CD4-positive, alpha-beta T cell treated with Interleukin-4 for 1 hour (primary cell): ENCODE data around the gene SULT2B1.
A peak's percentile ranks its signal among the peaks of the same experiment; 100 is the strongest.

ENCODE experiments used
- DNase-seq, 2 donors: peaks; one replicate each; pipeline ENCODE4 v3.0.0-alpha.2; 2020 to 2022

The SULT2B1 gene

DNA sequence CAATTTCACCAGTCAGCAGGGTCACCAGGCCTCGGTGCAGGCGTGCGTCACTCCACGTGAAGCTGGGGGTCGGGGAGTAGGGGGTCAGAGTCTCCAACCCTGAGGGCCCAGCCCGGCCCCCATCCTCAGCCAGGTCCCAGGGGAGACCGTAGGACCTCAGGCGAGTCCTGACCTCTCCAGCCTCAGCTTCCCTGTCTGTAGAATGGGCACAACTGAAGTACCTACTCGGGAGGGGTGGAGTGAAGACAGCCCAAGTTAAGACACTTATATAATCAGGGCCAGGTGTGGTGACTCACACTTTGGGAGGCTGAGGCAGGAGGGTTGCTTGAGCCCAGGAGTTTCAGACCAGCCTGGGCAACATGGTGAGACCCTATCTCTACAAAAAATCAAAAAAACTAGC lies 51.9 kb downstream of the SULT2B1 start:
- no peak for DNase-seq

DNA sequence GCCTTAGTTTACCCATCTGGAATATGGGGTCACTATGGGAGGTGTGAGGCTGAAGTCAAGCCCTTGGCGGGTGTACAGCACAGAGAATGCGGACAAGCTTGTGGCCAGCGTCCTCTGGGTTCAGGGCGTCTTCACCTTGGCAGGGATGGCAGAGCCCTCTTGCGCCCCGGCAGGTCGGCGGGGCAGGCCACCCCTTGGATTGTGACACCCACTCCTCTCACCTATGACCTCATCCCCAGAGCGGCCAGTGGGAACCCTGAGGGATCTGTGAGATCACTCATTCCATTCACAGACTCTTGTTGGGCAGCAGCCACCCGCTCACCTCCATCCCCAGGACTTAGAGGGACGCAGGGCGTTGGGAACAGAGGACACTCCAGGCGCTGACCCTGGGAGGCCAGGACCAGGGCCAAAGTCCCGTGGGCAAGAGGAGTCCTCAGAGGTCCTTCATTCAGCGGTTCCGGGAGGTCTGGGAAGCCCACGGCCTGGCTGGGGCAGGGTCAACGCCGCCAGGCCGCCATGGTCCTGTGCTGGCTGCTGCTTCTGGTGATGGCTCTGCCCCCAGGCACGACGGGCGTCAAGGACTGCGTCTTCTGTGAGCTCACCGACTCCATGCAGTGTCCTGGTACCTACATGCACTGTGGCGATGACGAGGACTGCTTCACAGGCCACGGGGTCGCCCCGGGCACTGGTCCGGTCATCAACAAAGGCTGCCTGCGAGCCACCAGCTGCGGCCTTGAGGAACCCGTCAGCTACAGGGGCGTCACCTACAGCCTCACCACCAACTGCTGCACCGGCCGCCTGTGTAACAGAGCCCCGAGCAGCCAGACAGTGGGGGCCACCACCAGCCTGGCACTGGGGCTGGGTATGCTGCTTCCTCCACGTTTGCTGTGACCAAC lies 54.7 kb downstream of the SULT2B1 start, which contains the start of gene SPACA4:
SPACA4 (plus strand) TSS at position 280 of the 896 bp plus-strand sequence; CDS start at position 517, 237 bp downstream.
- DNase-seq: no peak

DNA sequence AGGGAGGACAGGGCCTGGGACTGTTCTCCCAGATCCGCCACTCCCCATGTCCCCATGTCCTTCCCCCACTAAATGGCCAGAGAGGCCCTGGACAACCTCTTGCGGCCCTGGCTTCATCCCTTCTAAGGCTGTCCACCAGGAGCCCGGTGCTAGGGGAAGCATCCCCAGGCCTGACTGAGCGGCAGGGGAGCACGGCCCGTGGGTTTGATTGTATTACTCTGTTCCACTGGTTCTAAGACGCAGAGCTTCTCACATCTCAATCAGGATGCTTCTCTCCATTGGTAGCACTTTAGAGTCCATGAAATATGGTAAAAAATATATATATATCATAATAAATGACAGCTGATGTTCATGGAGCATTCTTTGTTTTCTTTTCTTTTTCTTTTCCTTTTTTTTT lies 55.4 kb downstream of the SULT2B1 start:
- DNase-seq: no peak

DNA sequence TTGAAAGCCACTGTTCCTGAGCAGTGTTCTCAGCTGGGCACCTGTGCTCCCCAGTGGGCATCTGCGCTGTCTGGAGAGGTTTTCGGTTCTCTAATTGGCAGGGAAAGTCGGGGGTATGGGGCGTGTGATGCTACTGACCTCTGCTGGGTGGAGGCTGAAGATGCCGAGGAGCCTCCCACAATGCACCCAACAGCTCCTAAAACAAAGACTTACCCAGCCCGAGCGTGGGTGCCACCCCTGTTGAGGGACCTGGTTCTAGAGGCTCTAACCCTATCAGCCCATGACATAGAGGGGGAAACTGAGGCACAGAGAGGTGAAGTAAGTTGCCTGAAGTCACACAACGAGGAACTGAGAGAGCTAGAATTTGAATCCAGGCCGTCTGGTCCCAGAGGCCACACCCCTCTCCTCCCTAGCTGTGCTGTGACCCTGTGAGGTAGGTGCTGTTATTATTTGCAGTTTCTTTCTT lies 56.9 kb downstream of the SULT2B1 start:
- peak; percentile 72 to 73 for DNase-seq

DNA sequence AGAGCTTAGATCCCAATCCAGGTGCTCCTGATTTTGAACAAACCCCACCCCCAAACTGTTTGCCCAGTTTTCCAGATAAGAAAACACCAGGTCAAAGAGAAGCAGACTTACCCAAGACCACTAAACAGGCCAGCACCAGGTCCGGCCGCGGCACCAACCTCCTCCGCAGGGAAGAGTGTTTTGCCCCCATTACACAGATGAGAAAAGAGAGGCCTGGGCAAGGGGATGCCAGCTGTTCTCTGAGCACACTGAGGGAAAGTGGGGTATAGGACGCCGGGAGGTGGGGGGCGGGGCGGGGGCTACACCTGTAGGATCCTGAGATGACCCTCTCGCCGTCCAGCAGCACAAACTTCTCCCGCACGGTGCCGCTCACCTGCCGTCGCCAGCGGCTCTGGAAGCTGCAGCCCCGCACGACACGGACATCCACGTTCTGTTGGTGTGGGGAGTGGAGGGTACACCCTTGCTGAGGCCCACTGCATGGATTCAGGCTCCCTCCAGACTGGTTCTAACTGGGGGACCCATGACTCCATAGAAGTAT lies 57.7 kb downstream of the SULT2B1 start:
- DNase-seq: no peak

DNA sequence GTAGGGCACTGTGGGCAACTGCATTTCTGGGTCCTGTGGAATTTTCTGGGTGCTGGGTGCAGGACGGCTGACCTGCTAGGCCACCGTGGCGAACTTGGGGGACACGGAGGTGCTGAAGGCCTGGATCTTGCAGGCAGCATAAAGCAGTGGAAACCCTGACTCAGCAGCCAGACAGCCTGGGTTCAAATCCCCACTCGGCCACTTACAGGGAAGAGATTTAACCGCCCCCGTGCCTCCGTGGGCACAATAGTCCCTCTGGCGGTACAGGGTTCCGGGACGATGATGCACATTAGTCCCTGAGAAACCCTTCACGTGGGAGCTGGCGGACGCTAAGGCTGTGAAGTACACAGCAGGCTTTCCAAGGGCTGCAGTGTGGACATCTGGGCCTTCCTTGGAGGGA lies 59.9 kb downstream of the SULT2B1 start:
- DNase-seq: no peak

DNA sequence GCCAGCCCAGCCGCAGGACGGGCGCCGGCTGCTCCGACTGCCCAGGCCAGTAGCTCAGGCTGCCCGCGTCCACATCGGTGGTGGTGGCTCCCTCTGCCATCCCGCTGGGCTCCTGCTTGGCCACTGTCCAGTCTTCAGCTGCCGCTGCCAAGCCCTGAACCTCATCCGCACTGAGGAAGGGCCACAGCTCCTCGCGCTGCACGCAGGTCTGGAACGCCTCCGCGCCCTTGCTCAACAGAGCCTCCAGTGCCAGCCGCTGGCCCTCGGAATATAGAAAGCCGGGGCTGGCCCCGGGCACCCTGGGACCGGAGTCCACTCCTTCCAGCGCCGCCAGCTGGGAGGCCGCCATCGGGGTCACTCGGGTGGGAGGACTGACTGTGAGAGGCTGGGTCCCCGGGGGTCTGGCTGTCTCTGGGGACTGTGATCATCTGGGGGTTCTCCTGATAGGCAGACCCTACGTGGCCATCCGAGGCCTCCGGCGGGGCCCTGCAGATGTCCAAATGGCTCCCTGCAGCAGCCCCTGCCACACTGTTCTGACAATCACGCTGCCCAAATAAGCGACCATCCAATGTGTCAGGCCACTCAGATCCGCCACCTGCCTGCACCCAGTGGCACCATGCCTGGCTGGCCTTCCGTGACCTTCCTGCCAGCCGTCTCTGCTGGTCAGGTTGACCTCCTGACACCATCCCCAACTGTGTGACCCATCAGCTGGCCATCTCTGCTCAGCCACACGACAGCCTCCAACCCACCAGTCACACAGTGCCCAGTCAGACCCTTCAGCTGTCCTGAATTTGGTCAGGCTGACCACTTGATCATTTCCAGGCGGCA lies 61.3 kb downstream of the SULT2B1 start:
- no peak for DNase-seq

DNA sequence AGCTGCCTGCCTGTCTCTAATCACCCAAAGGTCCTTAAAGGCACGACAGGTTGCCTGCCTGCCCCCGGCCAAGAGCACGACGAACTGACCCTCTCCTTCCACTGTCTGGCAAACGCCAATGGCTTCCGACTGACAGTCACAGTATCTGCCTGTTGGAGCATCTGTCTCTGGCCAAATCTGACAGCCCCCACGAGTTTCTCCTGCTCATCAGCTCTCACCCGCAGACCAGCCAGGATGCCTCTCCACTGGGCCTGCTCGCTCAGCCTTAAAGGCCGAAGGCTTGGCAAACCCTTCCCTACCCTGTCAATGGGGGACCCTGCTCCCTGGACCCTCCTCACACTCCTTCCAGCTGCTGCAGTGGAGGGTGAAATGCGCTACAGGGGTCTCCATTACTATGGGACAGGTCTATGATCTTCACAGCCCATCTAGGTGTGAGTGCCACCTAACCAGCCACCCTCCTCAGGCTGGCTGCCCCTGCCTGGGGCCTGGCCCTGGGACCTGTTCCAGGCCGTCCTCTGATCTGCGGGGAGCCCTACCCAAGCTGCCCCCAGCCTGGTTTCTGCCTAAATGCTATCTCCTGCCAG lies 62.0 kb downstream of the SULT2B1 start:
- DNase-seq: no peak

DNA sequence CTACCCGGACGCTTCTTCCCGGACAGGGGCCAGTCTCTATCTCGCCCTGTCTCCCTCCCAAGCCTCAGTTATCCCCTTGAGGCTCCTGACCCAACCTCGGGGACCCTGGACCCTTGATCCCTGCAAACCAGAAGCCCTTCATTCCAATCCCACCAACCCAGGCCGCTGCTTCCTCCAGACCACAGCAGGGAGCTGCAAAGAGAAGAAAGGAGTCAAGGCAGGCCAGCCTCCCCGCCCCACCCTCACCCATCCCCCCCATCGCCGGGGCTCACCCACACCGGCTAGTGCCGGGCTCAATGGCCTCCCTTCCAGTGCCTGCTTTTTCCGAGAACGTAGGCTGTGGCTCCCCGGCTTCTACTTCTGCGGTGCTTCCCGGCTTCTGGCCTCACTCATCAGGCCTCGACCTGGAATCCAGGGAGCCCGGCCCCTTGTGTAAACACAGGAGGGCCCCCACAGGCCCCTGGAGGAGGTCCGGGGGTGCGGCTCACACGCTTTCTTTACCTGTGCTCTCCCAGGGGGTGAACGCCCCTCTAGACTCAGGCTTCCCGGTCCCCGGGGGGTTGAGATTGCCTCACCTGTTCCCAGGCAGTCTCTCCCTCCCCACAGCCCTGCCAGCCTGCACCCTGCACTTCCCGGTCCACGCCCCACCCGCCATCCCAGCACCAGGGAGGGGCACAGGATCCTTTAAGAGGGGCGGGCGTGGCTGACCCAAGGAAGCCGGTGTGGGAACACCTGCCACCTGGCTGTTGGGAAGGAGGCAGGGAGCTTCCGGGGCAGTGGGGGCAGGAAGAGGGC lies 62.7 kb downstream of the SULT2B1 start, which contains the start of gene FAM83E:
FAM83E (minus strand) TSS at position 641 of the 795 bp plus-strand sequence. CDS start 1,704 bp downstream, outside the sequence.
- no peak for DNase-seq

DNA sequence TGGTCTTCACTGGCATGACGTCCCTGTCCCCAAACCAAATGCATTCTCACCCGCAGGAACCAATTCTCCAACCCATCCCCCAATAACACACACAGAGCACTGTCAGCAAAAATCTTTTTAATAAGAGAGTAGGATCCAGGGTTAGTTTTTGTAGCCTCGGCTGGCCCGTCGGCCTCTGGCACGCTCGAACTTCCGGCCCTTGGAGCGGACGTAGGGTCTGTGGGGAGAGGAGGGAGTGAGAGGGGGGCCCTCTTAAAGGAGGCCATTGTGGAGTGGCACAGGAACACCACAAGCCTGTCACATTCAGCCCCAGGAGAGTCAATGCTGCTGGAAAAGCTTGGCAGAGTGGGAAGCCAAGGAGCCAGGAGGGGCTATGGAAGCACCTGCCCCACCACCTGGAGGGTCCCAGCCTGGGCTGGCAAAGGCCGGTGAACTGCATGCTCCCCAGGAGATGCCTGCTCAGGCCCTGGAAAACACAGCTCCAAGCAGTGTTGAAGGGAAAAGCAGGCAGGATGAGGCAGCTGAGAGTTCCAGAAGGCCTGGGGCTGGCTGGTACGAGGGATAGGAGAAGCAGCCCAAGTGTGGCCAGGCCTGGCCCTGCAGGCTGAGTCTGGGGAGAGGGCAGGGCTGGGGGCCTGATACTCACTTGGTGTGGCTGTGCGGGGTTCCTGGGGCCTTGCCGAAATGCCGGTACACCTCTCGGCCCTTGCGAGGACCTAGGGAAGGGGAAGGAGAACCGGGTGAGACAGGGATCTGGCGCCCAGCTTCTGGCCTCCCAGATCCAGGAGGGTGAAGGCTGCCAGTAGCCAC lies 63.5 kb downstream of the SULT2B1 start:
- no peak for DNase-seq

DNA sequence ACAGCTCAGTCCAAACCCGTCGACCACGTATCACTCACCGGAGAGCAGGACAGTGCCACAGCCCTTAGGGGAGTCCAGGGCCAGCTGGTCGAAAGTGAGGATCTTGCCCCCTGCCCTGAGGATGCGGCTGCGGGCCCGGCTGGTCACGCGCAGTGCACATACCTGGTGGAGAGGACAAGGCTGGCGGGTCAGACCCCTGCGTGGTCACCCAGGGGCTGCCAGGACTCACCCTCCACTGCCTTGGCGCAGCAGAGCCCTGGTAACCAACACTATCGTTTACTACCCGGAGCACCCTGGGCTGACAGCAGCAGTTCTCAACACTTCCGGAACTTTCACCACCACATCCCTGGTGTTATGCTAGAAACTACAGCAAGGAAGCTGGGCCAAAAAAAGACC lies 64.1 kb downstream of the SULT2B1 start:
- DNase-seq: peak in 1 of 2 donors; percentile 33

DNA sequence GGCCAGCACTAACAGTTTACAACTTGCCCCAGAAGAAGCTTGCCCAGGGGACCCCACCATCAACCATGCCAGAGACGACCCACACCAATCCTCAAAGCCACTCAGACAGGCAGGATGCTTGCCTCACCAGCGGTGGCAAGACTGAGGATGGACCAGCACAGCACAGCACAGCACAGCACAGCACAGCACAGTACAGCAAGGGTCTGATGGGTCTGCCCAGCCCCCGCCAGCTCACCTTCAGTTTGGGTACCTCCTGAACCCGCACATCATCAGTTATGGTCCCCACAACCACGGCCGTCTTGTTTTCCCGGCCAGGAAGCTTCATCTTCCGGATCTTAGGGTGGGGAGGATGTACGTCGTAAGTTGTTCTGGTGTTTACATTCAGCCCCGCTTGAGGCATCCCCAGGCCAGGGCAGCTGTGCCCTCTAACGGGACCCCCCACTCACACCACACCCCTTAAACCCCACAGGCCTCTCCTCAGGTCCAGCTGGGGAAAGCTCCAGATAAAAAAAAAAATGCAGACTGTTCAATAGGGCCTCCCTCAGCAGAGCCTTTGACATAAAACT lies 64.6 kb downstream of the SULT2B1 start:
- DNase-seq: no peak

DNA sequence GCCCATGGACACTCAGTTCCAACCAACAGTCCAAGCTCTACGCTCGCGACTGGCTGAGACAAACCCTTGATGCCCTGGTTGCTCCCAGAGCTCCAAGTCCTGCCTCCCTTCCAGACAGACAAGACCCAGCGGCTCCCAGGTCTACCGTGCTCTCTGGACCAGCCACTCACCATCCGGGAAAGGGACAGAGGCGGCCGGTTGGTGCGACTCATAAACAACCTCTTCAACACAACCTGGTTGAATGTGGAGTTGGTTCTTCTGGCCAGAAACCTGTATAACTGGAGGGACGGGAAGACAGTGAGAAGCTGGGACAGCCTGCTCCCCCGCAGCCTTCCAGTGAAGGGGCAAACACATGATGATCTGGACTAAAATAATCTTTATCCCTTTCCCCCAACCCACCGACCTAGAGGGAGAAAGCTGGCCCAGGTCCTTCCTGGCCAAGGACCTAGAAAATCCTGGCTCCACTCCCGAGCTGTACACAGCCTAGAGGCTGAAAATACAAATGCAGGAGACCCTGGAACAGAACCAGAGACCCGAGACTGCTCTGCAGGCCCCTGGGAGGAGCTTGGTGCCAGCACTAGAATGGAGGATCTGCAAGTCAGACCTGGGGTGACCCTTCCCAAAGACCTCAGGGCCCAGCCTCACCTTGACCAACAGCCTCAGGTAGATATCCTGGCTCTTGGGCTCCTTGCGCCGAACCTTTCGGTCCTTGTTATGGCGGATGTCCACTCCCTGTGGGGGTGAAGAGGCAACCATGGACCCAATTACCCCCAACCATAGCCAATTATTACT lies 65.4 kb downstream of the SULT2B1 start:
- DNase-seq: no peak

DNA sequence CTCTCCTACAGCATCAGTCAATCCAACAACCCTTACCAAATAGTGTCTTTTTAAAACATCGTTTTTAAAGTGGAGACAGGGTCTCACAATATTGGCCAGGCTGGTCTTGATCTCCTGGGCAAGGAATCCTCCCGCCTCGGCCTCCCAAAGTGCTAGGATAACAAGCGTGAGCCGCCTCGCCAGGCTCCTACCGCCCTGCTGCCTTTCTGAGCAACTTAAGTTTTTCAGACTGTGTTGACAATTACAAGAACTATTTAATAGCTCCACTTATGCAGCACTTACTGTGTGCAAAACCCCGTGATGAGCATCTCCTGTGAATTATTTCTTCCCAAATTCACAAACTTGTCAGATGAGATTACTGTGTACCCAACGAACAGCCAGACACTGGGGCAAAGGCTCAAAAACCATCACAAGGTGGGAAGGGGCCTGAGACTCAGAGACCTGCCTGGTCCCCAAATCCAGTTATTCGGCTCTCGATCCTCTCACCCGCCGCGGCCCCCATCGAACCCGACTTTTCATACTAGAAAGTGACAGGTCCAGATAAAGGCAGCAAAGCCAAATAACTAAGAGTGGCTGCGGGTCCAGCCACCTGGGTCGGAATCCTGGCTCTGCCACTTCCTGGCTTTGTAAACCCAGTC lies 66.4 kb downstream of the SULT2B1 start:
- DNase-seq: no peak

DNA sequence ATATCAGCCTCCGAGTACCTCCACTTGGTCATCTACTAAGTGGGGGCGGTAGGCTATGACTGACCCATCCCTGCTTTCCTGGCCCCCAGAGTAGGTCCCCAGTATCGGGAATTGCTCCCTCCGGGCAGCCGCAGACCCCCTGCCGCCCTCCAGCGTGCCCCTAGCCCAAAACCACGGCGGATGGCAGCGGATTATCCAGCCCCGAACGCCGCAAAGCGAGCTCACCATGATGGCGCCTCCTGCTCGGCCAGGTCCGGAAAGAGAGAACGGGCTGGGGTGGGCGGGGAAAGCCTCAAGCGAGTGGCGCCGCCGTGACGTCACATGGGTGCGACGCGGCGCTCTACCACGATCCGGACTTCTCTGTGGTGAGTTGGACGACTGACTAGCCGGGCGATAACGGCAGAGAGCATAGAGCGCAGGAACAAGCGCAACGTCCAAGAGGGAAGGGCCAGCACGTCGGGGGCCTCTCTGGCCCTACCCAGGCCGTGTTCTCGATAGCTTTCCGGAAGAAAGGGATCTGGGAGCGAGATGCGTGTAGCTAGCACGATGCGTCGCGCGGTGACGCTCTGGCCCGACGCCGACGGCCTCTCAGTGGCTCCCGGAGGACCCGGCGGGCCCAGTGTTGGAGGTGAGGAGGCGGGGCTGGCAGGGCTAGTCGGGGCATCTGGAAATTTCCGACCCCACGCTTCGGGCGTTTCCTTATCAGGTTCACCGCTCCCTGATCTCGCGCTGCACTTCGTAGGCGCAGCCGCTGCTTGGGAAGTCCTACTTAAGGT lies 67.1 kb downstream of the SULT2B1 start, which contains the start of the genes RPL18 and SPHK2:
RPL18 (minus strand) TSS at position 263 of the 776 bp plus-strand sequence; CDS start at position 228, 35 bp downstream.
SPHK2 (plus strand) TSS at position 591 of the 776 bp plus-strand sequence. CDS start 1,009 bp downstream, outside the sequence.
- DNase-seq: peak; percentile 98 to 99

DNA sequence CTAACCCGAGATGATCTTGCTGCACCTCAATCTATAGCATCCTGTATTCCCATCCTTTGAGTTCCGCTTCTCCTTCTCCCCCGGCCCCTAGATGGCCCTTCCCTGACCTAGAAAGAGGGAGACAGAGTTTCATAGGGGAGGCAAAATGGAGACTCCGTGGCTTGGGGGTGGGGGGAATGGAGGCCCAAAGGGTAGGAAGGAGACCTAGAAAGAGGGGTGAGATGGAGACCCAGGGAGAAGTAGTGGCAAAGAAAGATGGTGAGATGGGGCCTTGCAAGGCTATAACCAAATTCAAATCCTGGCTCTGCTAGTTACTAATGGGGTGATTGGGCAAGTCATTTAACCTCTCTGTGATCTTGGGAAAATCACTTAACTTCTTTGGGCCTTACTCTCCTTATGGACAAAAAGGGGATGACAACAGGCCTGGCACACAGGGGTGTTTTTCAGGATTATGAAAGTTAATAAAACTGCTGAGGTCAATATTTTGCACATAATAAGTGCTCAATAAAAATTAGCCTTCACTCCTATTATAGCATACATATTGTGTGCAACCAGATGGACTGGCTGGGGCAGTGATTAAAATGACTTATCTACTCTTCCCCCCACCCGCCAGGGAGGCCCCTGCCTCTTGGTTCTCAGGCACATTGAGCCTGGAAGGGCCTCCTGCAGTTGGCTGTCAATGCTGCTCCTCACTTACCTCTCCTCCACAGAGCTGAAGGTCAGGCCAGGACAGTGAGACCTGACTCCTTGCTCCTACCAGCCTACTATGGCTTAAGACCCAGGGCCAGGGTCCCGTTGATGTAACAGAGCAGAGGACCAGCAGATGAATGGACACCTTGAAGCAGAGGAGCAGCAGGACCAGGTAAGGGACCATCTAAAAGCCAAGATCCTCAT lies 68.0 kb downstream of the SULT2B1 start:
- no peak for DNase-seq

DNA sequence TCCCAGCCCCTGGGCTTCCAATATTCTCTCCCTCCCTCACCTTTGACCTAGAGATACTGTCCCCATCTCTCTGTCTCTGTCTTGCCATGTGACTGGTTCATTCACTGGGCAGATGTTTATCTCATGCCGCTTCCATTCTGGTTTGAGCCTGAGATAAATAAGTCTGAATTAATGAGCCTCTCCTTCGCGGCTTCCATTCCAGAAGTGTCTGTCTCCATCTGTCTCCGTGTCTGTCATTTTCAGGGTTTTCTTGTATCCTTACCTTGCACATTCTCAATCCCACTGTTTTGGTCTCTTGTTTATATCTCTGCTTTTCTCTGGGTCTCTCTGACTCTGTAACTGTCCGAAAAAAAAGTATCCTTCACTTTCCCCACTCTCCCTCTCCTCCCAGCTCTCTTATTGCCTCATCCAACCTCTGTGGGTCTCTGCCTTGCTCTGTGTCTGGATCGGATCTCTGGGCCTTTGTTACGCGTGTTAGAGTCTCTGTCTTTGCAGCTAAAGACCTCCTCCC lies 71.6 kb downstream of the SULT2B1 start:
- DNase-seq: no peak
